Measurements from ENCODE around the gene TMPRSS11A.

TMPRSS11A gene

DNA sequence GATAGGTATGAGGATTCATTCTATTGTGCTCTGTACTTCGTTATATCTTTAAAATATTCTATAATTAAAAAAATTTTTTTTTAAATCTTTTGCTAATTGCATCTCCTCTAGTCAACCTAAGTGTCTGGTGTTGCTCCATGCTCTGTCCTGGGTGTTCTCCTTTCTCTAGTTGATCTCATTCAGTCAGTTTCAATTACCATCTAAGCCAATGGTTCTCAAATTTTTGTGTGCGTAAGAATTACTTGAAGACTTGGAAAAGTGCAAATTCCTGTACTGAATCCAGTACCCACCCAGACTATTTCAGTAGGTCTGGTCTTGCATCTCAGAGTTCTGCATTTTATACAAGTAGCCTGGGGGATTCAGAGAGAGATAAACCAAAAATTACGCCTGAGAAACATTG lies 86.2 kb downstream of the TMPRSS11A start:
- intact Hi-C loops (cut with DNase I; ENCODE audit: low total_unique reads) = no loop called here
- H3K27me3 ChIP-seq = no peaks in the 10 kb centered on the region
- no peaks in the 10 kb centered on the region for H3K9me3 ChIP-seq
- TF ChIP-seq, protein P1, sequence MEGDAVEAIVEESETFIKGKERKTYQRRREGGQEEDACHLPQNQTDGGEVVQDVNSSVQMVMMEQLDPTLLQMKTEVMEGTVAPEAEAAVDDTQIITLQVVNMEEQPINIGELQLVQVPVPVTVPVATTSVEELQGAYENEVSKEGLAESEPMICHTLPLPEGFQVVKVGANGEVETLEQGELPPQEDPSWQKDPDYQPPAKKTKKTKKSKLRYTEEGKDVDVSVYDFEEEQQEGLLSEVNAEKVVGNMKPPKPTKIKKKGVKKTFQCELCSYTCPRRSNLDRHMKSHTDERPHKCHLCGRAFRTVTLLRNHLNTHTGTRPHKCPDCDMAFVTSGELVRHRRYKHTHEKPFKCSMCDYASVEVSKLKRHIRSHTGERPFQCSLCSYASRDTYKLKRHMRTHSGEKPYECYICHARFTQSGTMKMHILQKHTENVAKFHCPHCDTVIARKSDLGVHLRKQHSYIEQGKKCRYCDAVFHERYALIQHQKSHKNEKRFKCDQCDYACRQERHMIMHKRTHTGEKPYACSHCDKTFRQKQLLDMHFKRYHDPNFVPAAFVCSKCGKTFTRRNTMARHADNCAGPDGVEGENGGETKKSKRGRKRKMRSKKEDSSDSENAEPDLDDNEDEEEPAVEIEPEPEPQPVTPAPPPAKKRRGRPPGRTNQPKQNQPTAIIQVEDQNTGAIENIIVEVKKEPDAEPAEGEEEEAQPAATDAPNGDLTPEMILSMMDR (IDR thresholded peaks at IDR 0.05) = no peak
- no peak overlapping the region for H3K4me3 ChIP-seq
- H3K4me1 ChIP-seq = no peaks in the 10 kb centered on the region
- DNase-seq = no peak
- no peaks in the 10 kb centered on the region for H3K36me3 ChIP-seq
- H3K27ac ChIP-seq = no peak overlapping the region

DNA sequence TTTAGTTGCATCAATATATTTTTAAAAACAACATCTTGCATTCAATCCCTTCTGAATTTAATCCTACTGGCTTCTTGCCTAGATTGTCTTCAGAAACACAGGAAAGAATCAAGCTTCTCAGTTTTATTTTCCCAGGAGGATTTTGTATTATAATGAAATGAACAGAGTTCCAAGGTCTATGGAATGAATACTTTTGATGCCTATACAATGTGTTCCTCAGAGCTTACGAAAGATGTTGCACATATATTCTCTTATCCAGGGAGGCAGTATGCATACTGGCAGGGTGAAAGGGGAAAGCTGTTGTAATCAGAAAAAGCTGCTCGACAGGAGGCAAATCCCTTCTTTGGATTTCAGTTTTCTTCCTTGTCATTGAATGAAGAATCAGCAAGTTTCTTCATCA lies 88.3 kb downstream of the TMPRSS11A start:
- DNase-seq = no peak
- intact Hi-C loops (cut with DNase I; ENCODE audit: low total_unique reads) = no loop called here
- H3K27me3 ChIP-seq = no peaks in the 10 kb centered on the region
- no peaks in the 10 kb centered on the region for H3K36me3 ChIP-seq
- TF ChIP-seq, protein P1 (IDR thresholded peaks at IDR 0.05) = no peak
- H3K9me3 ChIP-seq = no peaks in the 10 kb centered on the region
- no peaks in the 10 kb centered on the region for H3K4me1 ChIP-seq
- H3K27ac ChIP-seq = no peak overlapping the region
- no peak overlapping the region for H3K4me3 ChIP-seq

DNA sequence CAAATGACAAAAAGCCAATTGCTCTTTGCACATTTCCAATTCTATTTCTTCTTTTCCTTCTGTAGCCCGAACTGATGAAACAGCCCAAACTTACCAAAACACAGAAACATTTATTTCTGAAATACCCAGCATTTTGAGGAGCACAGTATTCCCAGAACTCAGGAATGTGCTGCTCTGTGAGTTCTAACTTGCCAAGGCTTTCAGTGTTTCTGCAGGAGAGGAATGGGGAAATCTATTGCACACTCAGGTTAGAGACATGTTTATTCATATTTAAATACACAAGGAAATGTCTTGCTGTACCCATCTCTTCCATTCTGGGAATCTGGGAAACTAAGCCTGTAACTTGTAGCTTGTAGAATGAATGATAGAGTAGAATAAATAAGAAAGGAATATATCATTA lies 90.2 kb downstream of the TMPRSS11A start:
- no peak for DNase-seq
- no peak overlapping the region for H3K4me3 ChIP-seq
- intact Hi-C loops (cut with DNase I; ENCODE audit: low total_unique reads) = no loop called here
- H3K4me1 ChIP-seq = no peaks in the 10 kb centered on the region
- no peaks in the 10 kb centered on the region for H3K9me3 ChIP-seq
- no peaks in the 10 kb centered on the region for H3K36me3 ChIP-seq
- TF ChIP-seq, protein P1 (IDR thresholded peaks at IDR 0.05) = no peak
- H3K27ac ChIP-seq = no peak overlapping the region
- H3K27me3 ChIP-seq = no peaks in the 10 kb centered on the region

DNA sequence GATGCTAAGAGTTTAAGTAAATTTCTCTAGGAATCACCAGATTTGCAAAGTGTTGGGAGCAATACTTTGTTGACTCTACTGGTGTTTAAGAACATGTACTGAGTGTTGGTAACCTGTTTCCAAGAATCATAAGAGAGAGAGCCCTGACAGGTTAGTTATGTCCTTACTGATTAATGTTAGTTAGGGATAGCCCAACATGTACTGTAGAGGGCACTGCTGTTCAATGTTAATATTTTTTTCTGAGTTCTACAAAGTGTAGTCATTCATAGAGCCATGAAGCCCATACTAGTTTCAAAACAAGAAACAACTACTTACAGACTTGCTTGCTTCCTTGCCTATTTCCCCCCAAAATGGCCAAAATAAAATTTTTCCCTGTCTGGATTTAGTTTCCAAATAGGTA lies 91.4 kb downstream of the TMPRSS11A start:
- Histone ChIP-seq H3K4me1 (no peaks in the 10 kb centered on the region), H3K9me3 (no peaks in the 10 kb centered on the region), H3K36me3 (no peaks in the 10 kb centered on the region), H3K27ac (no peak overlapping the region), H3K27me3 (no peaks in the 10 kb centered on the region), H3K4me3 (no peak overlapping the region)
- TF ChIP-seq, protein P1 (IDR thresholded peaks at IDR 0.05) = no peak
- intact Hi-C loops (cut with DNase I; ENCODE audit: low total_unique reads) = no loop called here
- DNase-seq = no peak

DNA sequence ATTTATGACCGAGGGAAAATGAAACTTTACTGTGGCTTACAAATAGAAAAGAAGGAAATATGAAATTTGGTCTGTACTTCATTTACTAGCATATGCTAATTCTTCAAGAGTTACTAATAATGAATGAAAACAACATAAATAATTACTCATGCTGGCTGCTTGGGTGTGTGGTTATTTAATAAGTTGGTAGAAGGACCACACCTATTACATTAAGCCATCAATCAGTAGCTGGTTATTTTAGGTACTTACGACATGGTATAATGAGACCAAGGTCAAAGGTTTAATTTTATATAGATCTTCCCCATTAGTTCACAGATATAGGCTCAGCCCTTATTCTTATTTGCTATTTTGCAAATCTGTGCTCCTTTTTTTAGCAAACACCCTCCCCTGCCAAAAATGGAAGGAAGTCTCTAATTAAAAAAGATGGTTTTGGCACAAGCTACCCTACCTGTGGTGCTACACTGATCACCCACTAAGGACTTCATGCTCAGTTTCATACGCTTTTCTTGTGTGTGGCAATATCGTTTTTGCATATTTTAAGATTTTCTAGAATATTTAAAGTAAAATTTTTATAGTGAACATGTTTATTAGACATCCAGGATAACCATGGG lies 93.6 kb downstream of the TMPRSS11A start:
- Histone ChIP-seq H3K27me3 (no peaks in the 10 kb centered on the region), H3K36me3 (no peaks in the 10 kb centered on the region), H3K27ac (no peak overlapping the region), H3K4me1 (no peaks in the 10 kb centered on the region), H3K9me3 (peaks cover 0 to 3% (median 0%) of the 10 kb centered on the region in 3 donors), H3K4me3 (no peak overlapping the region)
- DNase-seq = no peak
- intact Hi-C loops (cut with DNase I; ENCODE audit: low total_unique reads) = no loop called here
- TF ChIP-seq, protein P1 (IDR thresholded peaks at IDR 0.05) = no peak

DNA sequence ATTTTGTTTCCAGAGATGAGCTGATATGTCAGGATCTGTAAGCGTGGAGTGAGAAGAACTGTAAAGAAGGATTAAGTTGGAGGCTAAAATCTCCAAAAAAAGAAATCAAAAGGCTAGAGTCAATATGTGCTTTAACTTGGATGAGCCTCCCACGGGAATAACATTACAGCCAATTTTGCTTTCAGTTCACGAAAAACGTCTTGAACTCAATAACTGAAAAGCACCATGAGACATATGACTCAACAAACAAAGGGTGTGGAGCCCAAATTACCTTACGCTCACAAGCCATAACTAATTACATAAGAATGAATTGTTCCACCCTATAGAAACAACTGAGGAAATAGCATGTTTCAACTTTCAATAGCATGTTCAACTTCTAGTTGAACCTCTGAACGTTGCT lies 101.8 kb downstream of the TMPRSS11A start:
- H3K4me3 ChIP-seq = no peak overlapping the region
- TF ChIP-seq, protein P1 (IDR thresholded peaks at IDR 0.05) = no peak
- intact Hi-C loops (cut with DNase I; ENCODE audit: low total_unique reads) = no loop called here
- no peak overlapping the region for H3K27ac ChIP-seq
- no peak for DNase-seq
- no peaks in the 10 kb centered on the region for H3K4me1 ChIP-seq
- no peaks in the 10 kb centered on the region for H3K36me3 ChIP-seq
- H3K27me3 ChIP-seq = no peaks in the 10 kb centered on the region
- H3K9me3 ChIP-seq = peaks cover 0 to 3% (median 0%) of the 10 kb centered on the region in 3 donors
